Mesendoderm (in vitro differentiated cells): ENCODE results near the gene SLC27A2.

Experiments used
- DNase-seq: peaks from one replicate; pipeline ENCODE4 v3.0.0; 2013
- H2AK5ac ChIP-seq: 2 replicates; pipeline ENCODE4 v1.6.1; 2013; ENCODE audit warnings: low read length, inconsistent platforms
- H2BK120ac ChIP-seq: 2 replicates; pipeline ENCODE4 v1.6.1; 2013; ENCODE audit warnings: low read depth, mild to moderate bottlenecking, low read length, moderate library complexity, mixed read lengths
- H2BK15ac ChIP-seq: replicated peaks from 2 replicates; pipeline ENCODE4 v1.6.1; 2013; ENCODE audit warnings: low read depth, mild to moderate bottlenecking, moderate library complexity
- H2BK5ac ChIP-seq: 2 replicates; pipeline ENCODE4 v1.6.1; 2013; ENCODE audit warnings: low read length, inconsistent platforms
- H3K18ac ChIP-seq: 2 replicates; pipeline ENCODE4 v1.6.1; 2013; ENCODE audit warnings: mild to moderate bottlenecking, low read length, mixed read lengths
- H3K23ac ChIP-seq: one replicate; pipeline ENCODE4 v1.6.1; 2013; ENCODE audit warnings: low read length
- H3K27ac ChIP-seq: 2 replicates; pipeline ENCODE4 v1.5.1; 2013; ENCODE audit warnings: low read depth, mild to moderate bottlenecking, inconsistent platforms, low read length, moderate library complexity
- H3K27me3 ChIP-seq: 2 replicates; pipeline ENCODE4 v1.6.1; 2013; ENCODE audit warnings: low read length, control low read depth, mild to moderate bottlenecking, inconsistent platforms; ENCODE audit not compliant: insufficient read depth, poor library complexity
- H3K36me3 ChIP-seq: 2 replicates; pipeline ENCODE4 v1.6.1; 2013; ENCODE audit warnings: low read length, inconsistent platforms; ENCODE audit not compliant: control insufficient read depth, insufficient read depth
- H3K4ac ChIP-seq: one replicate; pipeline ENCODE4 v1.6.1; 2013; ENCODE audit warnings: low read depth, mild to moderate bottlenecking, low read length, moderate library complexity
- H3K4me1 ChIP-seq: 2 replicates; pipeline ENCODE4 v1.6.1; 2013; ENCODE audit warnings: low read depth, low read length, inconsistent platforms; ENCODE audit not compliant: control insufficient read depth
- H3K4me2 ChIP-seq: 2 replicates; pipeline ENCODE4 v1.6.1; 2013; ENCODE audit warnings: low read length
- H3K4me3 ChIP-seq: 2 replicates; pipeline ENCODE4 v1.5.1; 2013; ENCODE audit warnings: mild to moderate bottlenecking, low read length
- H3K56ac ChIP-seq: one replicate; pipeline ENCODE4 v1.6.1; 2013; ENCODE audit warnings: low read length
- H3K79me1 ChIP-seq: 2 replicates; pipeline ENCODE4 v1.6.1; 2013; ENCODE audit warnings: low read length, inconsistent platforms
- H3K79me2 ChIP-seq: 2 replicates; pipeline ENCODE4 v1.6.1; 2013; ENCODE audit warnings: mild to moderate bottlenecking, low read length; ENCODE audit not compliant: control insufficient read depth, insufficient read depth
- H3K9ac ChIP-seq: 2 replicates; pipeline ENCODE4 v1.6.1; 2013; ENCODE audit warnings: low read length, inconsistent platforms
- H4K5ac ChIP-seq: one replicate; pipeline ENCODE4 v1.6.1; 2013; ENCODE audit warnings: low read length
- H4K8ac ChIP-seq: one replicate; pipeline ENCODE4 v1.6.1; 2013; ENCODE audit warnings: low read depth, mild to moderate bottlenecking, control low read depth, low read length, moderate library complexity
- WGBS: extraction: QIAGEN DNeasy Blood & Tissue Kit; methylation state at CpG from one replicate; pipeline ENCODE4 v1.1.7; 2013; ENCODE audit warnings: low lambda C conversion rate, missing lambda C conversion rate; ENCODE audit not compliant: insufficient coverage; ENCODE audit errors: extremely low coverage; 5-methylcytosine and 5-hydroxymethylcytosine counted together

Gene SLC27A2

DNA sequence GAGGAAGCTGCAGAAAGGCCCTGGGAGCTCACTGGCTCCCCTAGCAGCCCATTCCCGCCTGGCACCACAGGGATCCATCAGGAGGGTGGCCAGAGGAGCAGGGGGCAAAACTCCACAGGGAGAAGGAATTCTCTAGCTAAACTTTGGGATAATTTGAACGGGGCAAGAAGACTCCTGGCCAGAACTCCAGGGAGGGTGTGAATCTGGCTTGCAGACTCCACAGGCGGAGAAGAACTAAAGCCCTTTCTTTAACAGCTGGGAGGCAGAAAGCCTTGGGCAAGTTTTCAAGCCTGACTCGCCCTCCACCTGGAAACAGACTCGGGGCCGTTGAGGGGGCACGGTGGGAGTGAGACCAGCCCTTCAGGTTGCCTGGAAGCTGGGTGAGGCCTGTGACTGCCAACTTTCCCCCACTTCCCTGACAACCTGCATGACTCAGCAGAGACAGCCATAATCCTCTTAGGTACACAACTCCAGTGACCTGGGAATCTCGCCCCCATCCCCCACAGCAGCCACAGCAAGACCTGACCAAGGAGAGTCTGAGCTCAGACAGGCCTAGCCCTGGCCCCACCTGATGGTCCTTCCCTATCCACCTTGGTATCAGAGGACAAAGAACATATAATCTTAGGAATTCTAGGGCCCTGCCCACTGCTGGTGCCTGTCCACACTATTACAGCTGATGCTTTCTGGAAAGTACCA is 28.6 kb downstream of the SLC27A2 start:
- Histone ChIP-seq H3K56ac (peak overlapping the region; percentile 63), H3K4me3 (no peak overlapping the region), H3K4me2 (no peak overlapping the region), H2BK15ac (peak overlapping the region; percentile 23), H2AK5ac (no peak overlapping the region), H3K4me1 (no peaks in the 10 kb centered on the region), H3K27ac (no peak overlapping the region), H2BK120ac (peak overlapping the region; percentile 83), H3K23ac (no peak overlapping the region), H4K5ac (no peak overlapping the region), H2BK5ac (peak overlapping the region; percentile 10), H3K9ac (no peak overlapping the region), H3K18ac (peak overlapping the region; percentile 46), H3K36me3 (no peaks in the 10 kb centered on the region), H3K79me1 (no peaks in the 10 kb centered on the region), H3K4ac (peak overlapping the region; percentile 76), H3K27me3 (no peaks in the 10 kb centered on the region), H3K79me2 (no peaks in the 10 kb centered on the region), H4K8ac (no peak overlapping the region)
- peak; percentile 71 for DNase-seq
- WGBS, result no CpG with 5 or more reads among the region's 8 CpGs

DNA sequence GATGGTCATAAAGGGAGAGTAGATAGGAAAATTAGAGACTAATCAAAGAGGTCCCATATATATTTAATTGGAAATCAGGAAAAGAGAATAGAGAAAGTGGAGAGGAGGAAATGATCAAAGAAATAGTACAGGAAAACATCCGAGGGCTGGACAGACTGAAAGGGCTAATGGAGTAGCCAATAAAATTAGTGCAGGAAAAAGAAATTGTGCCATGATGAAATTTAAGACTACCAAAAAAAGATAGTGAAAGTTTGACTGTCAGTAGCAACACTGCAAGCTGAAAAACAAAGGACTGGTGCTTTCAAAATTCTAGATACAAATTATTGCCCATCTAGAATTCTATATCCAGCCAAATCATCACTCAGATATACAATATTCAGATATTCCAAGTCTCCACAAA is 36.3 kb downstream of the SLC27A2 start:
- Histone ChIP-seq H3K4me2 (no peak overlapping the region), H4K5ac (no peak overlapping the region), H3K79me1 (no peaks in the 10 kb centered on the region), H2AK5ac (no peak overlapping the region), H3K23ac (no peak overlapping the region), H3K4me1 (no peaks in the 10 kb centered on the region), H3K36me3 (no peaks in the 10 kb centered on the region), H4K8ac (no peak overlapping the region), H3K27ac (no peak overlapping the region), H3K56ac (no peak overlapping the region), H3K18ac (no peak overlapping the region), H3K4me3 (no peak overlapping the region), H3K4ac (no peak overlapping the region), H3K79me2 (no peaks in the 10 kb centered on the region), H3K9ac (no peak overlapping the region), H2BK15ac (no peak overlapping the region), H3K27me3 (no peaks in the 10 kb centered on the region), H2BK5ac (no peak overlapping the region), H2BK120ac (no peak overlapping the region)
- DNase-seq, result no peak
- no CpG with 5 or more reads among the region's 1 CpG for WGBS

DNA sequence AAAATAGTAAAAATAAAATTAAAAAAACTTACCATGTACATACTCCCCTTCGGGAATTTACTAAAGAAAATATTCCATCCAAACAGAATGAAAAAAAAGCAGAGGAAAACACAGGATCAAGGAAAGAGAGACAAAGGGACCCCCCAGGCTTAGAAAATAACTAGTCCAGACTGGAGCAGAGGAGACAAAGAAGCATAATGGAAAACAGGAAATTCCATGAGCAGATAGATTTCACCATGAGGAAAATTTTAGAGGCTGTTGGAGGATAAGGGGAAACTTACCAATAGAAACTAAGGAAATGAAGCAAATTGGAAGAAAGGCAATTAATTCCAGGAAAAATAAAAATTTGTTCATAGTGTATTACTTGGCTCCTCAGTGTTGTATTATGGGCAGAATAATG is 36.7 kb downstream of the SLC27A2 start:
- Histone ChIP-seq H3K4me2 (no peak overlapping the region), H3K4ac (no peak overlapping the region), H3K79me2 (no peaks in the 10 kb centered on the region), H3K27me3 (no peaks in the 10 kb centered on the region), H4K5ac (no peak overlapping the region), H3K4me3 (no peak overlapping the region), H2BK5ac (no peak overlapping the region), H3K56ac (no peak overlapping the region), H2BK120ac (no peak overlapping the region), H3K4me1 (no peaks in the 10 kb centered on the region), H3K79me1 (no peaks in the 10 kb centered on the region), H3K23ac (no peak overlapping the region), H3K9ac (no peak overlapping the region), H4K8ac (no peak overlapping the region), H3K27ac (no peak overlapping the region), H2BK15ac (no peak overlapping the region), H3K36me3 (no peaks in the 10 kb centered on the region), H2AK5ac (no peak overlapping the region), H3K18ac (no peak overlapping the region)
- no CpG with 5 or more reads among the region's 1 CpG for WGBS
- no peak for DNase-seq

DNA sequence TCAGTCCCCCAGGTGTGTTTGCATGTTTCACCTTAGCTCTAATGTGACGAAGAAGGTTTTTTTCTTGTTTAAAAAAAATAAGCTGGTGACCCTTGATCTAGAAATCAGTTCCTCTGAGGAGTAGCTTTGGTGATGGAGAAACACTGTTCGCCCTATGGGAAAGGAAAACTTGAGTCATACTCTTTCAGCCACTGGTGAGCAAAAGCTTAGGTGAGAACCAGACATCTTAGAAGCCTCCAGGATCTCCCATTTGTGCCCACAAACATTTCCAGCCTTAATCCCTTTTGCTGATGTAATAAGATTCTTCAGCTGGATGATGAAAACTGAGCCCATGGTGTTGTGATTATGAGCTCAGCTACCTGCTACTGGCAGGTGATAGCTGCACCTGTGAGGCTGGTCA is 37.8 kb downstream of the SLC27A2 start:
- Histone ChIP-seq H3K79me2 (no peaks in the 10 kb centered on the region), H3K23ac (no peak overlapping the region), H3K27ac (no peak overlapping the region), H2BK15ac (no peak overlapping the region), H3K4me3 (no peak overlapping the region), H2AK5ac (no peak overlapping the region), H3K56ac (no peak overlapping the region), H3K36me3 (no peaks in the 10 kb centered on the region), H4K8ac (no peak overlapping the region), H3K27me3 (no peaks in the 10 kb centered on the region), H3K4me1 (no peaks in the 10 kb centered on the region), H3K79me1 (no peaks in the 10 kb centered on the region), H3K9ac (no peak overlapping the region), H2BK120ac (no peak overlapping the region), H3K18ac (no peak overlapping the region), H3K4ac (no peak overlapping the region), H2BK5ac (no peak overlapping the region), H3K4me2 (no peak overlapping the region), H4K5ac (no peak overlapping the region)
- no peak for DNase-seq
- no CpG with 5 or more reads among the region's 2 CpGs for WGBS

DNA sequence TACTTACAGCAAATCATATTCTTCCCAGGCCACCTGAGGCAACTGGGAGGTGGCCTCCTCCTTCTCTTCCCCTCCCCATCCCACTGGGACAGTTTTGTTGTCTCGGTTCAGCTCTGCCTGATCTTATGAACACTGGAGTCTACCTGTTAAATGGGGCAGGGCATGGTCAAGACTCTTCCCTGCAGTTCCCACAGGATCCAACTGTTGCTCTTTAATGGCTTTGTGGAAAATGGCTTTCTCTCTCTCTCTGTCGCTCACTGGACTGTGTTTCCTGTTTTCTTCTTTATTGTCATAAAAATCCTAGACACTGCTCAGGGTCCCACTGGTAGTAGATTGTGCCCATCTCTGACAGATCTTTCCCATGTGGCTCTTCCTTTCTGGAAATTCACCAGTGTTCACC is 40.2 kb downstream of the SLC27A2 start:
- no peaks in the 10 kb centered on the region for H3K4me1 ChIP-seq
- no peaks in the 10 kb centered on the region for H3K36me3 ChIP-seq
- no peak for DNase-seq
- no peak overlapping the region for H2AK5ac ChIP-seq
- H3K56ac ChIP-seq, result no peak overlapping the region
- no peak overlapping the region for H3K18ac ChIP-seq
- H3K4me3 ChIP-seq, result no peak overlapping the region
- no peak overlapping the region for H3K4ac ChIP-seq
- H2BK120ac ChIP-seq, result no peak overlapping the region
- no peak overlapping the region for H4K5ac ChIP-seq
- no peaks in the 10 kb centered on the region for H3K79me2 ChIP-seq
- no peak overlapping the region for H4K8ac ChIP-seq
- no CpG with 5 or more reads among the region's 2 CpGs for WGBS
- no peak overlapping the region for H2BK5ac ChIP-seq
- H3K9ac ChIP-seq, result no peak overlapping the region
- H3K23ac ChIP-seq, result no peak overlapping the region
- H3K27ac ChIP-seq, result no peak overlapping the region
- H3K79me1 ChIP-seq, result no peaks in the 10 kb centered on the region
- no peaks in the 10 kb centered on the region for H3K27me3 ChIP-seq
- no peak overlapping the region for H2BK15ac ChIP-seq
- H3K4me2 ChIP-seq, result no peak overlapping the region

DNA sequence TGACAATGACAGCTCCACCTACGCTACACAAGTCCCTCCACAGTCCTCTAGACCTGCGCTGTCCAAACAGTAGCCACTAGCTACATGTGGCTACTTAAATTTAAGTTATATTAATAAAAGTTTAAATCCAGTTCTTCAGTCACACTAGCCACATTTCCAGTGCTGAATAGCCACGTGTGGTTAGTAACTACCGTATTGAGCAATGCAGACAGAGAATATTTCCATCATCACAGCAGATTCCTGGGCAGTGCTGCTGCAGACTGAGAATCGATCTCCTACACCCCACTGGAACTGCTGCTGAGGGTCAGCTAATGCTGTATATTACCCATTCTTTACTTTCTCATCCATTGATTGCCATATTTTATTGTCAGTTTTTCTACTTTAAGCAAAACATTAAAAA is 42.6 kb downstream of the SLC27A2 start:
- no CpG with 5 or more reads among the region's 5 CpGs for WGBS
- no peaks in the 10 kb centered on the region for H3K79me1 ChIP-seq
- no peak overlapping the region for H2BK5ac ChIP-seq

More for the DNA sequence above, 42.6 kb downstream of the SLC27A2 start:
- Histone ChIP-seq H2AK5ac (no peak overlapping the region), H3K23ac (no peak overlapping the region), H3K56ac (no peak overlapping the region), H2BK120ac (no peak overlapping the region), H3K4me2 (no peak overlapping the region), H3K9ac (no peak overlapping the region), H3K4ac (no peak overlapping the region), H3K4me1 (no peaks in the 10 kb centered on the region), H3K27ac (no peak overlapping the region), H3K27me3 (no peaks in the 10 kb centered on the region), H4K5ac (no peak overlapping the region), H2BK15ac (no peak overlapping the region), H3K79me2 (no peaks in the 10 kb centered on the region), H4K8ac (no peak overlapping the region), H3K4me3 (no peak overlapping the region), H3K36me3 (no peaks in the 10 kb centered on the region), H3K18ac (no peak overlapping the region)
- no peak for DNase-seq
